Central memory CD4-positive, alpha-beta T cell (primary cell): ENCODE results near the gene KCNJ6.

Source experiments
- DNase-seq: peaks from one replicate; pipeline ENCODE4 v3.0.0; 2022

Gene KCNJ6

GRCh38 chr21:37711836-37712568, 204.3 kb downstream of the KCNJ6 start:
- no peak for DNase-seq

DNA sequence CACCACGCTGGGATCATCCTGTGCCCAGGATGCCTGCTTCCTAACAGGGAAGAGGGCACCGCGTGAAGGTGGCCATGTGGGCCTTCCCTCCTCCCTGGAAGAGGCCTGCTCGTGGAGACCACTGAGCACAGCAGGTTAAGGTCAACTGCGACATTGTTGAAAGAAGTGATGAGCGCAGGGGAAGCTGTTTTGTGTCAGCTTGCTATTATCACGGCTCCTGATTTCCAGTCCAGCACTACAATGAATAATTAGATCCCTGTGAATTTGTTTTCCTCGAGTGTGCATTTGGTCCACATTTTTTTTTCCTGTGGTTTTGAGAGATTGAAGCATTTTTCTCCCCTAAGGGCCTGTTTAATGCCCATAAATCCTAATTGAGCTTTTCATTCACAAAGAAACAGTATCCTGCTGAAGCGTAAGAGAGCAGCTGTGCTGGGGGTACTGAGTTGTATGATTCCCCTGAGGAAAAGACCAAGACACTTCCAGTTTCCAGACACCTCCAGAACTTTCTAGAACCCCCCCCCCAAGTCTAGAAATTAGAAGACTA, 204.9 kb downstream of the KCNJ6 start:
- DNase-seq = no peak

DNA sequence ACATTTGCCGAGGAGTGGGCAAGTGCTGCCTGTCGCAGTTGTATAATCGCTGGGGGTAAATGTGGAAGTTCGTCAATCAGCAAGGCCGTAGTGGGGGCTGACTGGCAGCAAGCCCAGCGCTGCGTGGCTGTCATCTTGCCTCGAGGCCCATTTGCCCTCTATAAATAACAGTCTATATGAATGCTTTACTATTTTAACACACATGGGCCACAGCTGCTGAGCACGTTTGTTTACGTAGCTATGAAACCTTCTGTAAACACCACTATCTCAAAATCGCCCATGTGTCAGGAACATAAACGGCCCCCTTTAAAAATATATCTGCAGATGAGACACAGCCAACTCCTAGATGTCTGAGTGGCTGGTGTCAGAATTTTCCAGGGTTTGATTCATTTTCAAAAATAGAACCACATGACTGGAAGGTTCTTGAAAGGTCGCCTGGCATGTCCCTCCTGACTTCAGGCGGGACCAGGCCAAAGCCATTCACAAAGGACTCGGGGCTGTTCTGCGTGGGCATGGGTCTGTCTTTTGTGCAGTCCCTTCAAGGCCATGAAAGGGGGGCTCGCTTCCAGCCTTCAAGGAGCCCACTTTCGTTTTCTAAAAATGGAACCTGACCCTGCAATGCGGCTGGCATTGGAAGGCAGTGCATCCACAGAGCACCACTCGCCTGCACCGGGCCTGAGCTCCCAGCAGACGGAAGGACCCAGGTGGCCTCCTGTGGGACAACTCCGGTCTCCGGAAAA, 205.5 kb downstream of the KCNJ6 start:
- no peak for DNase-seq

GRCh38 chr21:37704751-37705150, 211.5 kb downstream of the KCNJ6 start:
- DNase-seq = no peak

DNA sequence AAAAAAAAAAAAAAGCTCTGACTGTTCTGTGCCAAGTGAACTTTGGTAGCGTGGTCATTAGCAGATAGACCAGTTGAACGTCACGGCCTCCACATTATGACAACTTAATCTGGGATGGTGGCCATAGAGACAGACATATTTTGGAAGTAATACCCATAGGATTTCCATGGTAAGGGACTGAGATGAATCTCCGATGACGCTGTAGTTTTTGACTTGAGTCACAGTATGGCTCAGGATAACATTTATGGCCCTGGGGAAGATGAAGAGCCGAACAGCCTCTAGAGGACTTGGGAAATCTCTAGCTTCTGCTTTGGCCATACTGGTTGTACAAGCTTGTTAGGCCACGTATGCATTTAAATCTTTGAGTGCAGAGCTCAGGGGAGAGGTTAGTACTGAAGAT, 214.0 kb downstream of the KCNJ6 start:
- DNase-seq = no peak

DNA sequence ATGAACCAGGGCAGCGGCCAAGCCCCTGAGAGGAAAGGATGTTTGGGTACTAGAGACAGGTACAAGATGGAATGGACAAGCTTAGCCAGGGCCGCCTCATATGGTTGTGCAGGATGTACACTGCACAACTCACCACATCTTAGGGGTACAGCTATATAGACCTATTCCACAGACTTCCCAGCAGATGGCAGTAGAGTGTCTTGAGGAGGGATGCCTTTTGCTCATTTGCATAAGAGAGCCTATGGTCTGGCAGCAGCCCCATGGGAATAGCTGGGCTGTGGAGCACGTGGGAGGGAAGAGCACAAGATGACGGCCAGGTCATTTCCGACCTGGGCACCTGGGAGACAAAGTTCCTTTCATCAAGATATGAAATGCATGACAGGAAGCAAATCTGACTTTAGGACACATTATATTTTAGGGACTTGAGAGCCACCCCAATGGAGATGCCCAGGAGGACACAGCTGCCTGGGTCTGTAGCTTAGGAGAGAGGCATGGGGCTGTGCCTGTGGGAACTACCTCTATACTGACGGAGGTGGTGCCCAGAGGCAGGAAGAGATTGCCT, 215.5 kb downstream of the KCNJ6 start:
- no peak for DNase-seq

DNA sequence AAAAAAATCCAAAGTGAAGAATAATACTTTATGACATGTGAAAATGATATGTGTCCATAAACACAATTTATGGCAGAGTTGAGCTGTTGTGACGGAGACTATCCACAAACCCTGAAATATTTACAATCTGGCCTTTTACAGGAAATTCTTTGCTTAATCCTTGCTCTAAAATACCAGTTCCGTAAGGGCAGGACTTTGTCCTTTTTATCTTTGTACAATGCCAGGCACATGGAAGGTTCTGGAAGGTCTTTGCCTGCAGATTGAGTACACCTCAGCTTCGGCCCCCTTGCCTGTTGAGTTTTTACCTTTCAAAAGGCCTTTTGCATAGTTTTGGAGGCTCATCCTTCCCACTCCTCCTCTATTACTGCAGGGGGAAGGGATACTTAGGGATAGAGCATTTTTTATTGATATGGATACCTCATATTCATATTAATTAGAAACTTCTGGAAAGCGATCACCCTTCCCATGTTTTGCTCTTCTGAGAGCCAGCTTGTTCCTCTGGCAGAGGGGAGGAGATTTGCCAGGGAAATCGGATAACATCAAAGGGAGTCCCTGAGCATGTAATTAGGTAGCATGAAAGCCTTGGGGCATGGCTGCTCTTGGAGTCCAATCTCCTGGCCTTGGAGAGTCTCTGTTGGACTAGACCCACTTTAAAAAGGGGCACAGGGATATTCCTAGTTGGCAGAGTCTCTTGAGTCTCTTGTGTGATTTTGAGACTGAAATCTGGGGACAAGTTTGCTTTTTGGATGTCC, 217.1 kb downstream of the KCNJ6 start:
- DNase-seq = no peak

DNA sequence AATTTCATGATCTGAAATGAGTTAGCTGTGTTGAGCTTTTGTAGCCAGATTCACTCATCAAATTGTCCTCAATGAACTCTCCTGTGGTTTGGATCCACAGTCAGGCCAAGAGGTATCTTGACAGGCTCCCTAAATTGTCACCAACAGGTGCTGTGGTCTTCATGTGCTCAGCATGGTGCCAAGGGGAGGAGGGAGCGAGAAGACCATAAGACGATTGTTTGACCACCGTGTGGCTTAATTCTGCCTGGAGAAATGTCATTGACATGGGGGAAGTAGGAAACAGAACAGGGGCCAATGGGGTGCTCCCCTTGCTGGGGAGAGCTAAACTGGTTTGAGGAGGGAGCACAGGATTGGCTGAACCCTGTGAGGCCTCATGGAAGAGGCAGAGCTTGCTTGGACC, 219.3 kb downstream of the KCNJ6 start:
- no peak for DNase-seq

- no peak for DNase-seq
Measured at GRCh38 chr21:37695111-37695510, 221.1 kb downstream of the KCNJ6 start.

DNA sequence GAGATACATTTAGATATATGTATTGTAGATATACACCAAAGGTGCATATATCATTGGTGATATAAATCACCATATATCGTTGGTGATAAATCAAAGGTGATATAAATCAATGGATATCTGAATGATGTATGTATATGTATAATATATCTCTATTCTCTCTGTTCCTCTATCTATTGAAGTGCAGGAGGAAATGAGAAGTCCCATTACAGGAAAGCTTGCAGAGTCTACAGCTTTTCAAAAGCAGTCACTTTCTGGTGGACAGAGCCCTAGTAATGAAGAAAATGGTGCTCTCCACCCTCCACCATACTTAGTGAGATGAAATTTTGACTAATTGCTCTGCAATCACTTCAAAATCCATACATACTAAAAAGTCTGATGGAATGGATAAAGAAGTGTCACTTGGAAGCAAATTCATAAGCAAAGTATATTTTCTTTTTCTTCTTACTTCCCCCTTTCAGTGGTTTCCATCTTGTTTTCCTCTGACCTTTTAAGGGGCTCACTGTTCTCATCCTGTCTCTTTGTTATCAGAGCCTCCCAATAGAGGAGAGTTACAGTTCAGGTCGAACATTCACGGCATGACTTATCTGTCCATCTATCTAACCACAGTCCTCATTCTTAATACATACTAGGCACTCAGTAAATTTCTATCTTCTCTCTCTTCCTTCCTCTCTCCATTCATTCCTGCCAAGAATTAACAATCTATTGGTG, 227.2 kb downstream of the KCNJ6 start:
- no peak for DNase-seq

DNA sequence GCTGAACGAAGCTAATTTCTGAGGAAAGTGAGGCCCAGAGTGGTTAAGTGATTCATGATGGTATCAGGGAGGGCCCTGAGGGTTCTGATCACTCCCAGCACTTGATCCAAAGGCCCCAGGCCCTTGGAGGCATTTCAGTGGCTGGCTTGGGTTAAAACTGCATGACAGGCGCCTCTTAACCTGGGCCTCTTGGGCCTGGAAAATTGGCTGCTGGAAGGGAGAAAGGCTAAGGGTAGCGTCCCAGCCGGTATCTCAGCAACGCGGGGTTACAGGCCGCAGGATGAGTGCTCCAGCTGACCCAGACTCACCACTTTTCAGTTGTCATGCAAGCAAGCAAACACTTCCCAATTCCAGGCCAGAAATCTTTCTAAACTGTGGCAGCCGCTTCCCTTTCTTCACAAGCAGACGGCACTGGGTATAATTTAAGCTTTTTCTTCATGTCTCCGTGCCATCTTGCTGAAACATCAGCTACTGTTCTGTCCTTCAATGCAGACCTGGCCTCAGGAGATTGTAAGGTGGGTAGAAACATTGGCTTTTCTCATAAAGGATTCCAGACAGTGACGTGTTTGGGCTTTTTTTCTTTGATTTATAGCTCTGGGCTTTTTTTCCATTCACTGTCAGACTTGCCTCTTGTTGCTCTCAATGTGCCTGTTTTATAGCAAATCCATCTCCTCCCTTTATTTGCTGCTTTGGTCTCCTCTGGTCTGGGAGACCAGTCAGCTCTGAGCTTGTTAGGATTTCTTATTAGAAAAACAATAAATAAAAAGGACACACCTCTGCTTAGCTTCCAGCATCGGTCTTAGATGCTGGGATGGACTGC, 229.1 kb downstream of the KCNJ6 start:
- DNase-seq = no peak

GRCh38 chr21:37684547-37684946, 231.7 kb downstream of the KCNJ6 start:
- DNase-seq = no peak

GRCh38 chr21:37684115-37684493, 232.2 kb downstream of the KCNJ6 start:
- DNase-seq = no peak

DNA sequence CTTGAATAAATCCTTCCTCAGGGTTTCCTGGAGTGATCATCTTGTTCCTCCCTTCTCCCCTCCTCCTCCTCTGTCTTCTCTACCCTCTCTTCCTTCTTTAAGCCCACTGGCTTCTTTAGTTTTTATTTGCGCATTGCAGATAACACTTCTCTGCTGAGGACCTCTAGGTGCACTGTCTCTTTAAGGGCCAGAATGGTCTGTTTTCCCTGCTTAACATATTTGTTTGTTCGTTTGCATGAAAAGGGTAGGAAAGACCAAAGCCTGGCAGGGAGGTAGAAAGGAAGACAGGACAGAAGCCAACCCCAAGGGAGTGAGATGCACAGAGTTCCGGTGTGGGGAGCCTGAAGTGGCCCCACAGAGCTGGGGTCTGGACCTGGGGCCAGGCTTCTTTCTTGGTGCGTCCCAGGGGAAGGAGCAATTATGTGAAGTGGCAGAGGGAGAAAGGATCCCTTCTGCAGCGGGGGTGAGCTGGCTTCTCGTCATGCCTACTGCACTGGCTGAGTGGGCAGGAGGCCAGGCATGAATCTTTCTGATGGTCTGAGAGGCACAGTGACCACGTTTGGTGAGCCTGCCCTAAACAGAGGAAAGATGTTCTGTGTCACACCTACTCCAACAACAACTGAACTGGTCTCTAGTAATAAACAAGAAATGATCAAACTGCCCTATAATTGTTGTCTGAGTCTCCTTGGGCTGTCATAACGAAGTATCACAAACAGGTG, 232.7 kb downstream of the KCNJ6 start:
- DNase-seq = no peak

DNA sequence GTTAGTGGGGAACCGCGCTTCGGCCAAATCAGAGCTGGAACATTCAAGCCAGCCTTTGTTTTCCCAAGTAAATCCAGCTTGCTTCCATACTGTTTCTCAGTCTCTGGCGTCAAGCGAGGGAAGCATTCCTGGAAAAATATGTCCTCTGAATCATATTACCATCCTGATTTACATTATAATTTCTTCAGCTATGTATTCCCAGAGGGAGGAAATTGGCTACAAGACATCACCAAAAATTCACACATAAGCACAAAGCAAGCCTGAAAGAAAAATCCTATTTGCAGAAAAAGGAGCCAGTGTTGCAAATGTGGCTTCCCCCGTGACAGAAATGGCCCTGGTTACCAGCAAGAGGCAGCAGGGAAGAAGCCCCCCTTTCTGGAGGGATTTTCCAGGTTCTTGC, 233.3 kb downstream of the KCNJ6 start:
- no peak for DNase-seq

DNA sequence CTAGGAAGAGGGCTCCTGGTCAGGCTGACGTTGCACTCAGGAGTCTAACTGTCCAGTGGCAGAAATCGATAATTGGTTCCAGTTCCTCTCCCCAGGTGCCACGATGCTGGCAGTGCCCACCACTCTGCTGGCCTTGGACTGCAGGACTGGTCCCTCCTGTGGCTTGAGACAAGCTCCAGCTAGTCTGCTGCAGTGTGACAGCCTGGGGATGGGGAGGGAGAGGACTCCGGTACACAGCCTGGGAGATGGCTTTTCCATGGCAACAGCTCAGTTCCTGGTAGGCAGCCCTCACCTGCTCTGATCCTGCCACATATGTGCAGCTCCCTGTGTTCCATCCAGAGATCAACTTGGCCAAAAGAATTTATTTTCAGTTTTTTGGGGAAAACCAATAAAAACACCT, 239.3 kb downstream of the KCNJ6 start:
- DNase-seq = no peak

GRCh38 chr21:37675202-37675801, 241.0 kb downstream of the KCNJ6 start:
- peak; percentile 15 for DNase-seq

- DNase-seq = no peak
Measured at GRCh38 chr21:37673801-37674575, 242.3 kb downstream of the KCNJ6 start.

DNA sequence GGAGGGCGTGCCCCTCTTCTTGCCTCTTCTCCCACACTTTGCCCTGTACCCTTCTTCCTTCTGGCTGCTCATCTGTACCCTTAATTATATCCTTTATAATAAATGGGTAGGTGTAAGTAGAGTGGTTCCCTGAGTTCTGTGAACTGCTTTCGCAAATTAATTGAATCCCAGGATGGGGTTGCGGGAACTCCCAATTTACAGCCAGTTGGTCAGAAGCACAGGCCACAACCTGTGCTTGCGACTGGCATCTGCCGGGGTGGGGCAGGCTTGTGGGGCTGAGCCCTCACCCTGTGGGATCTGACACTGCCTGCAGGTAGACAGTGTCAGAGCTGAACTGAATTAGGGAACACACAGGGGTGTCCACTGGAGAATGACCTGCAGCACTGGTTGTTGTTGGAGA, 244.9 kb downstream of the KCNJ6 start:
- DNase-seq = no peak

DNA sequence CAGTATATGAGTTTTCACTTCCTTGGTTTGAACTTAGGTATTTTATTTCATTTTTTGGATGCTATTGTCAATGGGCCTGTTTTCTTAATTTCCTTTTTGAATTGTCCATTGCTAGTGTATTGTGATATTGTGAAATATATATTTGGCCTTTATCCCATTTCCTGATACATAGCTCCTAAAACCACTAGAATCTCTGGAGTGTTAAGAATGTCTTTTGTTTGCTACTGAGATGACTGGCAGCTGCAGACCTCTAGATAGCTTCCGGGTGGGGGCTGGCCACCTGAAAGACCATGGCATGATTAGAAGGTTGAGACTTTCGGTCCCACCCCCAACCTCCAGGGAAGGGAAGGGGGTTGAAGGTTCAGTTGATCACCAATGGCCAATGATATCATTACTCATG, 245.4 kb downstream of the KCNJ6 start:
- DNase-seq = no peak
